BE2C (cell line): Measurements from ENCODE around the gene ACER3.
"Not testable (repeated sequence)": the region's sequence is repeated elsewhere in the genome, so short reads cannot be mapped to it uniquely, and the experiment has no call there.

Experiments used
- DNase-seq: peaks from one replicate; pipeline ENCODE4 v3.0.0-alpha.2; 2020
- H3K27me3 ChIP-seq: fragments of 250-450 bp; sonication (Bioruptor Pico); 2 replicates; pipeline ENCODE4 v1.5.1; 2020; ENCODE audit warnings: mild to moderate bottlenecking
- H3K36me3 ChIP-seq: fragments of 250-450 bp; sonication (Bioruptor Pico); 2 replicates; pipeline ENCODE4 v1.5.1; 2020; ENCODE audit warnings: mild to moderate bottlenecking
- H3K4me1 ChIP-seq: fragments of 250-450 bp; sonication (Bioruptor Pico); 2 replicates; pipeline ENCODE4 v1.5.1; 2020
- H3K4me3 ChIP-seq: 2 replicates; pipeline ENCODE4 v1.5.1; 2011; ENCODE audit warnings: low read depth, low read length
- H3K9me3 ChIP-seq: fragments of 250-450 bp; sonication (Bioruptor Pico); 2 replicates; pipeline ENCODE4 v1.5.1; 2020
- TF ChIP-seq, protein P1 (sequence below): IDR thresholded peaks from 2 replicates; pipeline ENCODE4 v1.5.1; 2012; ENCODE audit warnings: mild to moderate bottlenecking, low read depth, low read length

ACER3 gene

GRCh38 chr11:76823481-76824028 is 37.2 kb upstream of the ACER3 start:
- Histone ChIP-seq H3K27me3 (no peaks in the 10 kb centered on the region), H3K36me3 (no peaks in the 10 kb centered on the region), H3K9me3 (no peaks in the 10 kb centered on the region), H3K4me1 (no peaks in the 10 kb centered on the region), H3K4me3 (peak overlapping the region; percentile 12; the same call in 1 of the 2 replicates)
- TF ChIP-seq, protein P1, sequence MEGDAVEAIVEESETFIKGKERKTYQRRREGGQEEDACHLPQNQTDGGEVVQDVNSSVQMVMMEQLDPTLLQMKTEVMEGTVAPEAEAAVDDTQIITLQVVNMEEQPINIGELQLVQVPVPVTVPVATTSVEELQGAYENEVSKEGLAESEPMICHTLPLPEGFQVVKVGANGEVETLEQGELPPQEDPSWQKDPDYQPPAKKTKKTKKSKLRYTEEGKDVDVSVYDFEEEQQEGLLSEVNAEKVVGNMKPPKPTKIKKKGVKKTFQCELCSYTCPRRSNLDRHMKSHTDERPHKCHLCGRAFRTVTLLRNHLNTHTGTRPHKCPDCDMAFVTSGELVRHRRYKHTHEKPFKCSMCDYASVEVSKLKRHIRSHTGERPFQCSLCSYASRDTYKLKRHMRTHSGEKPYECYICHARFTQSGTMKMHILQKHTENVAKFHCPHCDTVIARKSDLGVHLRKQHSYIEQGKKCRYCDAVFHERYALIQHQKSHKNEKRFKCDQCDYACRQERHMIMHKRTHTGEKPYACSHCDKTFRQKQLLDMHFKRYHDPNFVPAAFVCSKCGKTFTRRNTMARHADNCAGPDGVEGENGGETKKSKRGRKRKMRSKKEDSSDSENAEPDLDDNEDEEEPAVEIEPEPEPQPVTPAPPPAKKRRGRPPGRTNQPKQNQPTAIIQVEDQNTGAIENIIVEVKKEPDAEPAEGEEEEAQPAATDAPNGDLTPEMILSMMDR: no peak
- peak; percentile 66 for DNase-seq

- Histone ChIP-seq H3K27me3 (no peaks in the 10 kb centered on the region), H3K36me3 (no peaks in the 10 kb centered on the region), H3K4me1 (no peaks in the 10 kb centered on the region), H3K9me3 (no peaks in the 10 kb centered on the region), H3K4me3 (no peak overlapping the region)
- TF ChIP-seq, protein P1: no peak
- DNase-seq: no peak
Observed at GRCh38 chr11:76824083-76824939, 36.4 kb upstream of the ACER3 start.

DNA sequence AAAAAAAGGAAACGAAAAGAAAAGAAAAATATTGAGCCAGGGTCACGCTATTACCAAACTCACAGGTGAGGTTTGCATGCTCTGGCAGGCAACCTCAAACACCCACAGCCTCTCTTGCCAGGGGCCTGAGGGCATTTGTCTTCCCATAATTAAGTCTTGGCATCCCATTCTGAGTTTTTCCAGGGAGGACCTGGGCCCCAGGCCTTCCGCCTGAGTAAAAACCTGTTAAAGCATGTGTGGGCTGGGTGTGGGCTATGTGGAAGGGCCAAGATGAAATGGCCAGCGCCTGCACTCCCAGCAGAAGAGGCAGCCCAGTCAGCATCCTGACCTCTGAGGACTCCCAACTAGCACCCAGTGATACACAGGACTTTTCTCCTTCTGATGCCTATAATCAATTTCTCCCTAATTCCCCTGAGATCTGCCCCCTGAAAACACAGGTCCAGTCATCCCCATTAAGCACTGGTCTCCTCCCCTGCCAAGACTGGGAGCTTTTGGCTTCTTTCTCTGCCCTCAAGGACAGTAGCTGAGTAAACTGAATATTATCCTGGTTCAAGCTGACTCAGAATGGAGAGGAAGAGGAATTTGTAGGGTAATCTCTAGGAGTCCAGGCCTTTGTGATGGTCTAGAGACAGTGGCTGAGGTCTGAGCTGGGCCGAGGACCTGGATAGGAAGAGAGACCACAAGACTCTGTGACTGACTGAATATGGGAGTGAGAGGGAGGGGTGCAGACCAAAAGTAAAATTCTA is 35.6 kb upstream of the ACER3 start:
- DNase-seq: no peak
- Histone ChIP-seq H3K36me3 (no peaks in the 10 kb centered on the region), H3K9me3 (no peaks in the 10 kb centered on the region), H3K27me3 (no peaks in the 10 kb centered on the region), H3K4me3 (no peak overlapping the region), H3K4me1 (no peaks in the 10 kb centered on the region)
- TF ChIP-seq, protein P1: no peak

- TF ChIP-seq, protein P1: no peak
- Histone ChIP-seq H3K4me3 (no peak overlapping the region), H3K36me3 (no peaks in the 10 kb centered on the region), H3K4me1 (no peaks in the 10 kb centered on the region), H3K9me3 (no peaks in the 10 kb centered on the region), H3K27me3 (no peaks in the 10 kb centered on the region)
- no peak for DNase-seq
Observed at GRCh38 chr11:76825726-76826396, 34.9 kb upstream of the ACER3 start.

DNA sequence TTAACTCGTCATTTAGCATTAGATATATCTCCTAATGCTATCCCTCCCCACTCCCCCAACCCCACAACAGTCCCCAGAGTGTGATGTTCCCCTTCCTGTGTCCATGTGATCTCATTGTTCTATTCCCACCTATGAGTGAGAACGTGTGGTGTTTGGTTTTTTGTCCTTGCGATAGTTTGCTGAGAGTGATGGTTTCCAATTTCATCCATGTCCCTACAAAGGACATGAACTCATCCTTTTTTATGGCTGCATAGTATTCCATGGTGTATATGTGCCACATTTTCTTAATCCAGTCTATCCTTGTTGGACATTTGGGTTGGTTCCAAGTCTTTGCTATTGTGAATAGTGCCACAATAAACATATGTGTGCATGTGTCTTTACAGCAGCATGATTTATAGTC is 34.2 kb upstream of the ACER3 start:
- DNase-seq: not testable (repeated sequence)

DNA sequence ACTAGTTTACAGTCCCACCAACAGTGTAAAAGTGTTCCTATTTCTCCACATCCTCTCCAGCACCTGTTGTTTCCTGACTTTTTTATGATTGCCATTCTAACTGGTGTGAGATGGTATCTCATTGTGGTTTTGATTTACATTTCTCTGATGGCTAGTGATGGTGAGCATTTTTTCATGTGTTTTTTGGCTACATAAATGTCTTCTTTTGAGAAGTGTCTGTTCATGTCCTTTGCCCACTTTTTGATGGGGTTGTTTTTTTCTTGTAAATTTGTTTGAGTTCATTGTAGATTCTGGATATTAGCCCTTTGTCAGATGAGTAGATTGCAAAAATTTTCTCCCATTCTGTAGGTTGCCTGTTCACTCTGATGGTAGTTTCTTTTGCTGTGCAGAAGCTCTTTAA is 33.7 kb upstream of the ACER3 start:
- not testable (repeated sequence) for DNase-seq, H3K9me3 ChIP-seq, H3K27me3 ChIP-seq, H3K4me1 ChIP-seq, H3K36me3 ChIP-seq, H3K4me3 ChIP-seq

More for the DNA sequence above, 34.2 kb upstream of the ACER3 start:
- not testable (repeated sequence) for H3K4me1 ChIP-seq, H3K4me3 ChIP-seq, H3K36me3 ChIP-seq, H3K9me3 ChIP-seq, H3K27me3 ChIP-seq
